GM10248 (cell line): ENCODE measurements around the gene SCAP.

Experiments used
- CTCF ChIA-PET: fragments of 300-600 bp; sonication (Branson Sonifier 250); formaldehyde crosslinking; extraction: SDS; loops from one replicate; lab custom pipeline; 2021; ENCODE audit warnings: antibody characterized with exemption; lab: Yijun Ruan, JAX
- POLR2A ChIA-PET: fragments of 350-650 bp; sonication (Branson Sonifier 250); formaldehyde crosslinking; extraction: SDS; loops from one replicate; lab custom pipeline; 2020; ENCODE audit warnings: antibody characterized with exemption; lab: Yijun Ruan, JAX
- DNase-seq: peaks from one replicate; pipeline ENCODE4 v3.0.0; 2012; ENCODE audit errors: extremely low spot score
- TF ChIP-seq, protein P1 (sequence below): IDR thresholded peaks from 2 replicates; pipeline ENCODE4 v1.5.1; 2012; ENCODE audit warnings: mild to moderate bottlenecking, low read depth; ENCODE audit errors: extremely low read depth, missing control alignments, control extremely low read depth

The SCAP gene

DNA sequence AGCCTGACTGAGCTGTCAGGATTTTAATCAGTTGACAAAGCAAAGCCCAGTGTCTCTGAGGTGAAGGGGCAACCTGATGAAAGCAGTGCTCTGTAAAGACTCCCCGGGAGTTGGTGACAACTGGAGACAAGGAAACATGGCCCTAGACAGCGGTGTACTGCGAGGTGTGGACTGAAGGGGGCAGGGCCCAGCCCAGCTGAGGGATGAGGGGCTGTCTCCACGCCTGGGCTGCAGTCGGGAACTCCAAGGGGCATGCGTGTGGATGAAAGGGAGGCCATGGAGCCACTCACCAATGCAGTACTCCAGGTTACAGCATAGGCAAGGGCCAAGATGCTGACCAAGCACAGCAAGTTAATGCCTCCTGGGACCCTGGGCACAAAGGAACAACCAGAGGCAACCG lies 45.1 kb downstream of the SCAP start:
- CTCF ChIA-PET = interaction anchor here (0.7 to 4.2 kb wide), 3 partner anchors 9 to 15 kb away, joined by 3 to 21 read pairs (median 9); no protein-coding TSS in a partner anchor
- POLR2A ChIA-PET = interaction anchor here (0.6 kb wide), 1 partner anchor 123 kb away, joined by 3 read pairs; no protein-coding TSS in a partner anchor
- DNase-seq = no peak
- TF ChIP-seq, protein P1, sequence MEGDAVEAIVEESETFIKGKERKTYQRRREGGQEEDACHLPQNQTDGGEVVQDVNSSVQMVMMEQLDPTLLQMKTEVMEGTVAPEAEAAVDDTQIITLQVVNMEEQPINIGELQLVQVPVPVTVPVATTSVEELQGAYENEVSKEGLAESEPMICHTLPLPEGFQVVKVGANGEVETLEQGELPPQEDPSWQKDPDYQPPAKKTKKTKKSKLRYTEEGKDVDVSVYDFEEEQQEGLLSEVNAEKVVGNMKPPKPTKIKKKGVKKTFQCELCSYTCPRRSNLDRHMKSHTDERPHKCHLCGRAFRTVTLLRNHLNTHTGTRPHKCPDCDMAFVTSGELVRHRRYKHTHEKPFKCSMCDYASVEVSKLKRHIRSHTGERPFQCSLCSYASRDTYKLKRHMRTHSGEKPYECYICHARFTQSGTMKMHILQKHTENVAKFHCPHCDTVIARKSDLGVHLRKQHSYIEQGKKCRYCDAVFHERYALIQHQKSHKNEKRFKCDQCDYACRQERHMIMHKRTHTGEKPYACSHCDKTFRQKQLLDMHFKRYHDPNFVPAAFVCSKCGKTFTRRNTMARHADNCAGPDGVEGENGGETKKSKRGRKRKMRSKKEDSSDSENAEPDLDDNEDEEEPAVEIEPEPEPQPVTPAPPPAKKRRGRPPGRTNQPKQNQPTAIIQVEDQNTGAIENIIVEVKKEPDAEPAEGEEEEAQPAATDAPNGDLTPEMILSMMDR = no peak

DNA sequence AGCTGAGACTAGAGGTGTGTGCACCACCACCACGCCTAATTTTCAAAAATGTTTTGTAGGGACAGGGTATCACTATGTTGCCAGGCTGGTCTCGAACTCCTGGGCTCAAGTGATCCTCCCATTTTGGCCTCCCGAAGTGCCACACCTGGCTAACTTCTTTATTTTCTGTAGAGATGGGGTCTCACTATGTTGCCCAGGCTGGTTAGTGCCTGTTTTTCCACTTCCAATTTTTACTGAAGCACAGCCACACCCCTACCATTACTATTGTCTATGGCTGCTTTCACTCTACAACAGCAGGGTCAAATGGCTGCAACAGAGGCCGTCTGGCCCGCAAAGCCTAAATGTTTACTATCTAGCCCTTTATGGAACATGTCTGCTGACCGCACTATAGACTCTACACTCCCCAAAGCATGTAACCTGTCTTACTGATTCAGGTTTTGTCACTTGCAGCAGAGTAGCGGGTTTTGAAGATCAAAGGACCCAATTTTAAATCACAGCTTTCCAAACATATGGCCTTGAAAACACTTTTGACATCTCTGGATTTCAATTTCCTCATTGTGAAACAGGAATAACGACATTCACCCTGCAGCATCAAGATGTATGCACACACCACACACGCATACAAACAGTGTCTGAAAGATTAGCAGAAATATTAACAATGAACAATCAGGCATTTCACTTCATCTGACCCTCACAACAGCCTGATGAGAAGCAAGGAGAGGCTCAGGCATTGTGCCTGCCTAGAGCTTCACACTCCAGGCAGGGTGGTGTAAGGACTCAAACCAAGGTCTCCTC lies 46.1 kb downstream of the SCAP start:
- no peak for DNase-seq
- ChIA-PET CTCF (interaction anchor here (2.7 to 4.2 kb wide), 2 partner anchors 9 to 10 kb away, joined by 9 to 21 read pairs; no protein-coding TSS in a partner anchor), POLR2A (no interaction called here)
- TF ChIP-seq, protein P1 = no peak

DNA sequence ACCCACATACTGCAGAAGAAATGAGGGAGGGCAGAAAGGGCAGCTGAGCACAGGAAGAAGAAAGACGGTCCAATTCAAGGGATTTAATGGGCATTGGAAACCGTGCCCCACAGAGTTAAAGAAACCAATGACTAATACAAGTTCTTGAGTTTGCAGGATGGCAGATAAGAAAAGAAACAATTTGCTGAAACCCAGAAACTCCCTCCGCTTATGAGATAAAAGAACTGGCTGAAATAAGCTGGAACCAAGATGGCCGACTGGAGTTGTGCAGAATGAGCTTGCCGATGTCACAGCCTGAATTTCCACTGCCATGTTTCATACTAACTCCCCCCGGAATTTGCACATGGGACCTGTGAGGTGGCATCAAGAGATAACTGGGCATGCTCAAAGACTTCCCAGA lies 47.1 kb downstream of the SCAP start:
- ChIA-PET CTCF (interaction anchor here (1.3 to 4.2 kb wide), 3 partner anchors 8 to 16 kb away, joined by 3 to 21 read pairs (median 9); no protein-coding TSS in a partner anchor), POLR2A (no interaction called here)
- DNase-seq = no peak
- TF ChIP-seq, protein P1 = no peak

DNA sequence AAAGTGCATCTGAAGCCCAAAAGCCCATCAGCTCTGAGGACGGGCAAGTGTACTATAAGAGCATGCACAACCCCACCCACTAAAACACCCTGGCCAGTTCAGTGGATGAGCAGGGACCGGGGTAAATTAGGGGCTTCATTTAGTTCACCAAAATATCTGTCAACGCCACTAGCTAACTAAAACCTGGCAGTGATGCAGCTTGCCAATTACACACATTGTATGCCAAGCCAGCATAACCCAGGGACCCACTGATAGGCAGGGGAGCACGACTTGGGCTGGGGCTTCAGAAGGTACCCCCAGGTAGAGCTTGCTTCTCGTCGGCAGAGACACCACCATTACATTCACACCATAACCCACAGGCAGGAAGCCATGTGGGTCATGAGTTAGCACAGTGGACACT lies 47.9 kb downstream of the SCAP start:
- POLR2A ChIA-PET = no interaction called here
- DNase-seq = no peak
- TF ChIP-seq, protein P1 = no peak
- CTCF ChIA-PET = interaction anchor here (1.3 kb wide), 2 partner anchors 17 to 44 kb away, joined by 3 read pairs; no protein-coding TSS in a partner anchor

DNA sequence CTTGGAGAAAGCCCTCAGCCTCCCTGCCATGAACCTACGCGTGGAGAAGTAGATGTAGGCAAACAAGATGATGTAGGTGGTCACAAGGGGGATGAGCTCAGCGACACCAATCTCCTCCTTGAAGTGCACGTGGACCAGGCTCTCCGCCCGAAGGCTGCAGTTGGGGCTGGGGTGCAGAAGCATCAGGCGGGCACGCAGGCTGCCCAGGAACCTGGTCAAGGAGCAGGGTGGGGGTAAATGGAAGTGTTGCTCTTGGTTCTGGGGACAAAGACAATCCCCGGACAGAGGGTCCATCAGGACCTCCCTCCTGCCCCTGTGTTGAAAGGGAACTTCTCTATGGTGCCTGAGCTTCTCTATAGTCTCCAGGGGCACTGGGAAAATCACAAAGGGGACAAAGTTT lies 49.8 kb downstream of the SCAP start:
- TF ChIP-seq, protein P1 = no peak
- ChIA-PET POLR2A (interaction anchor here (0.6 kb wide), 1 partner anchor 1493 kb away, joined by 3 read pairs; no protein-coding TSS in a partner anchor), CTCF (interaction anchor here (1.2 to 1.6 kb wide), 3 partner anchors 10 to 49 kb away, joined by 3 to 5 read pairs (median 4); partner anchors contain the start of gene SCAP)
- no peak for DNase-seq

DNA sequence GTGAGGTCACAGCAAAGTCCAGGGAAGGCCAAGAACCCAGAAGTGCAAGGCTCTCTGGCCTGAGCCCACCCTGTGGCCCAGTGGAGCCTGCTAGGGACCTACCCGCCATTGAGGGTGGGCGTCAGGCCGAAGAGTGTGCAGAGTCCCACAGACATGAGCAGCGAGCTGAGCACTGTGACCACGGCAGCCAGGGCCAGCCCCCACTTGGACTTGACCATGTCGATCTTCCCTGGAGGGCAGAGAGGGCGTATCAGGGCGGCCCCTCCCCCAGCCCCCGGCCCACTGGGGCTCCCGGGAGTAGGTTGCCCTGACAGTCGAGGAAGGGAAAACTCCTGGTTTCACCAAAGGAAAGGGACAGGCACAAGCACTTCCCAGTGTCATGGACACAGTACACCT lies 50.4 kb downstream of the SCAP start:
- no peak for DNase-seq
- POLR2A ChIA-PET = no interaction called here
- CTCF ChIA-PET = interaction anchor here (1.3 to 1.6 kb wide), 2 partner anchors 11 to 50 kb away, joined by 4 to 5 read pairs; partner anchors contain the start of gene SCAP
- TF ChIP-seq, protein P1 = no peak
